ENCODE measurements around the gene REX1BD. TPM values are rescaled to one million over a fixed set of nuclear protein-coding genes. Genes with fewer than 3 reads are reported as not detected.

REX1BD gene
- total RNA-seq, 4 donors from 2014 or later: 29.7 to 295 (median 74.2) TPM

- intact Hi-C loops (cut with DNase I; ENCODE audit: low total_unique reads): no loop called here
- Histone ChIP-seq H3K27me3 (peaks cover 17 to 31% of the 10 kb centered on the region in 2 donors), H3K36me3 (no peaks in the 10 kb centered on the region), H3K4me3 (no peak overlapping the region), H3K4me1 (peaks cover 0 to 19% of the 10 kb centered on the region in 2 donors), H3K27ac (no peak overlapping the region), H3K9me3 (no peaks in the 10 kb centered on the region)
- TF ChIP-seq POLR2A (IDR thresholded peaks at IDR 0.05) (no peak), CTCF (IDR thresholded peaks at IDR 0.05) (no peak)
- no peak for DNase-seq
These were observed 14.8 kb downstream of the REX1BD start for GRCh38 chr19:18603255-18603957.

GRCh38 chr19:18603958-18604819 lies 15.6 kb downstream of the REX1BD start:
- TF ChIP-seq POLR2A (IDR thresholded peaks at IDR 0.05) (no peak), CTCF (IDR thresholded peaks at IDR 0.05) (no peak)
- Histone ChIP-seq H3K4me1 (peaks cover 0 to 19% of the 10 kb centered on the region in 2 donors), H3K4me3 (no peak overlapping the region), H3K36me3 (no peaks in the 10 kb centered on the region), H3K27ac (no peak overlapping the region), H3K9me3 (no peaks in the 10 kb centered on the region), H3K27me3 (peaks cover 21 to 31% of the 10 kb centered on the region in 2 donors)
- intact Hi-C loops (cut with DNase I; ENCODE audit: low total_unique reads): no loop called here
- no peak for DNase-seq

GRCh38 chr19:18604820-18605159 lies 16.2 kb downstream of the REX1BD start:
- H3K9me3 ChIP-seq: no peaks in the 10 kb centered on the region
- no peaks in the 10 kb centered on the region for H3K36me3 ChIP-seq
- TF ChIP-seq POLR2A (IDR thresholded peaks at IDR 0.05): no peak
- no peak for TF ChIP-seq CTCF (IDR thresholded peaks at IDR 0.05)
- no peak overlapping the region for H3K27ac ChIP-seq
- intact Hi-C loops (cut with DNase I; ENCODE audit: low total_unique reads): no loop called here
- H3K27me3 ChIP-seq: peaks cover 27 to 35% of the 10 kb centered on the region in 2 donors
- DNase-seq: no peak
- peaks cover 0 to 19% of the 10 kb centered on the region in 2 donors for H3K4me1 ChIP-seq
- no peak overlapping the region for H3K4me3 ChIP-seq

- intact Hi-C loops (cut with DNase I; ENCODE audit: low total_unique reads): no loop called here
- no peaks in the 10 kb centered on the region for H3K36me3 ChIP-seq
- DNase-seq: no peak
- H3K27ac ChIP-seq: no peak overlapping the region
- no peaks in the 10 kb centered on the region for H3K9me3 ChIP-seq
- peaks cover 31 to 39% of the 10 kb centered on the region in 2 donors for H3K27me3 ChIP-seq
- no peak for TF ChIP-seq CTCF (IDR thresholded peaks at IDR 0.05)
- TF ChIP-seq POLR2A (IDR thresholded peaks at IDR 0.05): no peak
- no peak overlapping the region for H3K4me3 ChIP-seq
- H3K4me1 ChIP-seq: peaks cover 0 to 19% of the 10 kb centered on the region in 2 donors
These were observed 16.6 kb downstream of the REX1BD start for GRCh38 chr19:18605196-18605545.

Measured in uterus (tissue), 4 donors.